Spinal cord (tissue), 10 donors: ENCODE measurements around the gene NOL8. TPM values are rescaled to one million over a fixed set of nuclear protein-coding genes. Genes with fewer than 3 reads are reported as not detected.
A peak's percentile ranks its signal among the peaks of the same experiment; 100 is the strongest.

ENCODE experiments used
- DNase-seq, 6 donors: peaks; one replicate each; pipeline versions ENCODE4 v3.0.0 to v3.0.0-alpha.2; 2013 to 2015; ENCODE audit warnings: low spot score in 6 of 6, low read depth in 4 of 6
- H3K27ac ChIP-seq: one replicate; pipeline ENCODE4 v1.5.1; 2013; ENCODE audit warnings: low read depth, low read length, control low read depth
- H3K27me3 ChIP-seq: one replicate; pipeline ENCODE4 v1.6.1; 2013; ENCODE audit warnings: low read length; ENCODE audit not compliant: control insufficient read depth, insufficient read depth
- H3K36me3 ChIP-seq: one replicate; pipeline ENCODE4 v1.6.1; 2013; ENCODE audit warnings: low read length; ENCODE audit not compliant: control insufficient read depth, insufficient read depth
- H3K4me1 ChIP-seq: one replicate; pipeline ENCODE4 v1.6.1; 2013; ENCODE audit warnings: low read length; ENCODE audit not compliant: control insufficient read depth, insufficient read depth
- H3K4me3 ChIP-seq: one replicate; pipeline ENCODE4 v1.5.1; 2013; ENCODE audit warnings: low read depth, low read length, control low read depth
- H3K9me3 ChIP-seq: one replicate; pipeline ENCODE4 v1.6.1; 2013; ENCODE audit warnings: low read length; ENCODE audit not compliant: control insufficient read depth, insufficient read depth
- WGBS: methylation state at CpG from one replicate; pipeline ENCODE4 v1.1.5; 2013; ENCODE audit warnings: missing lambda C conversion rate; ENCODE audit not compliant: insufficient coverage; 5-methylcytosine and 5-hydroxymethylcytosine counted together
- polyA plus RNA-seq, 2 donors: library from polyadenylated mRNA; unstranded; fragments of 120-200 nt; gene quantifications; one replicate each; pipeline ENCODE4 v1.2.1, GENCODE V29; 2013; ENCODE audit not compliant: insufficient read length in 2 of 2
- small RNA-seq: library from RNA; depleted of rRNA; stranded (forward); fragments of <200 nt; gene quantifications from one replicate; pipeline ENCODE3, GENCODE V24; 2014; ENCODE audit warnings: low replicate concordance
- total RNA-seq, 2 donors: library from RNA; depleted of rRNA in 1 of 2; stranded (reverse); fragments of 120-200 nt in 1 of 2; fragments of >200 nt in 1 of 2; gene quantifications; one replicate each; pipeline versions ENCODE4 v1.2.3 to v1.2.4, GENCODE V29; 2013 to 2014
- donor health status: healthy.

Gene NOL8
- total and polyA plus RNA-seq, 4 donors: 20.3 to 30.0 (median 28.5) TPM

DNA sequence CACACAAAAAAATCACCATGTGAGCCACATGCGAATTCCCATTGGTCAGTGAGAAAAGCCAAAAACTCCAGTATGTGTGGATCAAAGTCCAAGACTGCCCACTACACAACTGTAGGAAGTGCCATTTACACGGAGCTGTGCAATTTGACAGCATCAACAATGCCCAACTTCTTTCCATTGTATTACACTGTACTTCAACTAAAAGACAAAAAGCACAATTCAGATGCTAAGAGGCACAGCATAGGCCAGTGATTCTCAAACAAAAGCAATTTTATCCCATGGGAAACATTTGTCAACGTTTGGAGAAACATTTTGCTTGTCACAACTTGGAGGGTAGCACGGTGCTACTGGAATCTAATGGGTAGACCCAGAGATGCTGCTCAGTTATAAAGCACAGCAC lies 71.5 kb downstream of the NOL8 start:
- H3K27me3 ChIP-seq: no peaks in the 10 kb centered on the region
- 83% methylated on average over 4 of the region's 4 CpGs for WGBS
- H3K4me1 ChIP-seq: no peaks in the 10 kb centered on the region
- H3K36me3 ChIP-seq: peaks cover 58% of the 10 kb centered on the region
- no peak for DNase-seq
- no peak overlapping the region for H3K27ac ChIP-seq
- H3K4me3 ChIP-seq: no peak overlapping the region
- no peaks in the 10 kb centered on the region for H3K9me3 ChIP-seq

DNA sequence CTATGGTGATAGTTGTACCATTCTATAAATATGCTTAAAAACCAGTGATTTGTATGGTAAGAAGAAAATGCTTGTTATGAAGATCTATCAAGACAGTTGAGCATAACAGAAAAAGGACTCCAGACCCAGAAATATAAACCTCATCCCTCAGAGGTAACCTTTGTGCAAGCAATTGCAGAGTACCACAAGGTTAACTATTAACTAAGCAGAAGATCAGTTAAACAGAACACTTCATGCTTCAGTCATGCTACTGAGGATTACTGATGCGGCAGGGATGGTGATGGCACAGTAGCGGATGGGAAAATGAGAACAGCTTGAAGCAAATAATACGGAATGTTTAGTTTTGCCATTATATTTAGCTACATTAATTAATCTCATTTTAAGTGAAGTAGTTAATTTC lies 77.2 kb downstream of the NOL8 start:
- no peak overlapping the region for H3K27ac ChIP-seq
- H3K27me3 ChIP-seq: no peaks in the 10 kb centered on the region
- no peak for DNase-seq
- no peak overlapping the region for H3K4me3 ChIP-seq
- H3K9me3 ChIP-seq: no peaks in the 10 kb centered on the region
- no peaks in the 10 kb centered on the region for H3K4me1 ChIP-seq
- H3K36me3 ChIP-seq: peaks cover 42% of the 10 kb centered on the region
- WGBS: no CpG with 5 or more reads among the region's 3 CpGs

Small RNA genes within 50 kb of the gene (small RNA-seq; reads per million reads assigned to genes)
- gene MIR3651 (not detected), gene SNORA84 (0.22 reads per million, percentile 11 among the genes with 10 or more reads in this experiment)

Other genes starting within 250 kb of the NOL8 start
- 100 to 1,000 TPM in 1 of 2 donors, 10 to 100 TPM in 1; 83.2 to 126 TPM for gene SPTLC1, start 209.9 kb downstream of the NOL8 start, total RNA-seq
- 10 to 100 TPM; 63.8 to 68.2 TPM for gene SPTLC1, start 209.9 kb downstream of the NOL8 start, polyA plus RNA-seq
- gene IARS1, start 31.7 kb downstream of the NOL8 start, total RNA-seq: 100 to 1,000 TPM; 115 to 229 TPM
- gene IARS1, start 31.7 kb downstream of the NOL8 start, polyA plus RNA-seq: 10 to 100 TPM; 76.3 to 76.7 TPM
- 10 to 100 TPM; 12.7 to 15.5 TPM for gene CENPP, start 603 bp upstream of the NOL8 start, total RNA-seq
- gene CENPP, start 603 bp upstream of the NOL8 start, polyA plus RNA-seq: 1 to 10 TPM; 5.4 to 7.6 TPM
- 1,000 to 10,000 TPM in 1 of 2 donors, 100 to 1,000 TPM in 1; 576 to 1,092 TPM for gene OGN, start 79.2 kb upstream of the NOL8 start, total RNA-seq
- gene OGN, start 79.2 kb upstream of the NOL8 start, polyA plus RNA-seq: 100 to 1,000 TPM in 1 of 2 donors, 10 to 100 TPM in 1; 70.2 to 316 TPM
- 100 to 1,000 TPM in 1 of 2 donors, 10 to 100 TPM in 1; 76.5 to 133 TPM for gene OMD, start 99.1 kb upstream of the NOL8 start, total RNA-seq
- gene OMD, start 99.1 kb upstream of the NOL8 start, polyA plus RNA-seq: 10 to 100 TPM in 1 of 2 donors, 1 to 10 TPM in 1; 1.4 to 21.7 TPM
- 100 to 1,000 TPM; 118 to 142 TPM for gene ASPN, start 157.2 kb upstream of the NOL8 start, total RNA-seq
- 10 to 100 TPM; 12.5 to 41.1 TPM for gene ASPN, start 157.2 kb upstream of the NOL8 start, polyA plus RNA-seq
- 100 to 1,000 TPM in 1 of 2 donors, 10 to 100 TPM in 1; 63.9 to 102 TPM for gene ECM2, start 210.6 kb upstream of the NOL8 start, total RNA-seq
- gene ECM2, start 210.6 kb upstream of the NOL8 start, polyA plus RNA-seq: 10 to 100 TPM in 1 of 2 donors, 1 to 10 TPM in 1; 6.1 to 25.2 TPM